OCI-LY3 (cell line): ENCODE results near the gene SETBP1.

Experiments
- H2AFZ ChIP-seq: fragments of 200-600, 300-600 bp; shearing (Covaris generic); 2 replicates; pipeline ENCODE4 v1.6.0; 2014; ENCODE audit warnings: antibody characterized with exemption, low read depth, low read length
- H3K27ac ChIP-seq: fragments of 200-600, 300-600 bp; sonication (generic); 2 replicates; pipeline ENCODE4 v1.5.1; 2014; ENCODE audit warnings: mild to moderate bottlenecking, low read length, moderate library complexity, mixed read lengths
- H3K27me3 ChIP-seq: fragments of 200-600, 300-600 bp; sonication (generic); 2 replicates; pipeline ENCODE4 v1.6.1; 2014; ENCODE audit warnings: low read depth, low read length, mixed read lengths
- H3K36me3 ChIP-seq: fragments of 200-600, 300-600 bp; sonication (generic); replicated peaks from 2 replicates; pipeline ENCODE3; 2014; ENCODE audit warnings: low read depth, low read length, mixed read lengths
- H3K4me1 ChIP-seq: fragments of 300-600, 200-600 bp; sonication (generic); 2 replicates; pipeline ENCODE4 v1.6.1; 2014; ENCODE audit warnings: low read length, mixed read lengths
- H3K4me2 ChIP-seq: fragments of 200-600, 300-600 bp; sonication (generic); 2 replicates; pipeline ENCODE4 v1.6.1; 2014; ENCODE audit warnings: low read length, mixed read lengths
- H3K4me3 ChIP-seq: fragments of 300-600, 200-600 bp; sonication (generic); 2 replicates; pipeline ENCODE4 v1.5.1; 2014; ENCODE audit warnings: antibody characterized with exemption, mild to moderate bottlenecking, low read length, moderate library complexity
- H3K79me2 ChIP-seq: fragments of 300-600, 200-600 bp; shearing (Covaris generic); 2 replicates; pipeline ENCODE4 v1.6.1; 2014; ENCODE audit warnings: mild to moderate bottlenecking, low read length, mixed read lengths
- H3K9ac ChIP-seq: fragments of 300-600, 200-600 bp; shearing (Covaris generic); 2 replicates; pipeline ENCODE4 v1.6.0; 2014; ENCODE audit warnings: mild to moderate bottlenecking, low read length, moderate library complexity
- H3K9me3 ChIP-seq: fragments of 200-600, 300-600 bp; shearing (Covaris generic); 2 replicates; pipeline ENCODE4 v1.6.1; 2014; ENCODE audit warnings: low read length, mixed read lengths; ENCODE audit not compliant: insufficient read depth
- H4K20me1 ChIP-seq: fragments of 200-600, 300-600 bp; sonication (generic); 2 replicates; pipeline ENCODE4 v1.6.1; 2016; ENCODE audit warnings: low read length, mixed read lengths; ENCODE audit not compliant: insufficient read depth
- EZH2phosphoT487 ChIP-seq: fragments of 200-600 bp; shearing (Covaris generic); IDR thresholded peaks from 2 replicates; pipeline ENCODE4 v1.6.1; 2018; ENCODE audit warnings: antibody characterized with exemption, mixed run types, low read depth
- TF ChIP-seq, protein P1 (sequence below): fragments of 200-600, 300-600 bp; sonication (generic); IDR thresholded peaks from 2 replicates; pipeline ENCODE4 v1.5.1; 2014; ENCODE audit warnings: antibody characterized with exemption, low read length, low read depth

SETBP1 gene

GRCh38 chr18:44786257-44786656 is 105.6 kb downstream of the SETBP1 start:
- Histone ChIP-seq H3K36me3 (no peaks in the 10 kb centered on the region), H3K4me3 (peak overlapping the region; percentile 72), H3K79me2 (no peaks in the 10 kb centered on the region), H3K9me3 (no peaks in the 10 kb centered on the region), H2AFZ (peak overlapping the region; percentile 52), H3K27ac (peak overlapping the region; percentile 19), H3K27me3 (no peaks in the 10 kb centered on the region), H3K4me2 (peak overlapping the region; percentile 85), H3K9ac (peak overlapping the region; percentile 48), H4K20me1 (no peaks in the 10 kb centered on the region), H3K4me1 (peaks cover 45% of the 10 kb centered on the region)
- TF ChIP-seq, protein P1, sequence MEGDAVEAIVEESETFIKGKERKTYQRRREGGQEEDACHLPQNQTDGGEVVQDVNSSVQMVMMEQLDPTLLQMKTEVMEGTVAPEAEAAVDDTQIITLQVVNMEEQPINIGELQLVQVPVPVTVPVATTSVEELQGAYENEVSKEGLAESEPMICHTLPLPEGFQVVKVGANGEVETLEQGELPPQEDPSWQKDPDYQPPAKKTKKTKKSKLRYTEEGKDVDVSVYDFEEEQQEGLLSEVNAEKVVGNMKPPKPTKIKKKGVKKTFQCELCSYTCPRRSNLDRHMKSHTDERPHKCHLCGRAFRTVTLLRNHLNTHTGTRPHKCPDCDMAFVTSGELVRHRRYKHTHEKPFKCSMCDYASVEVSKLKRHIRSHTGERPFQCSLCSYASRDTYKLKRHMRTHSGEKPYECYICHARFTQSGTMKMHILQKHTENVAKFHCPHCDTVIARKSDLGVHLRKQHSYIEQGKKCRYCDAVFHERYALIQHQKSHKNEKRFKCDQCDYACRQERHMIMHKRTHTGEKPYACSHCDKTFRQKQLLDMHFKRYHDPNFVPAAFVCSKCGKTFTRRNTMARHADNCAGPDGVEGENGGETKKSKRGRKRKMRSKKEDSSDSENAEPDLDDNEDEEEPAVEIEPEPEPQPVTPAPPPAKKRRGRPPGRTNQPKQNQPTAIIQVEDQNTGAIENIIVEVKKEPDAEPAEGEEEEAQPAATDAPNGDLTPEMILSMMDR, result no peak
- TF ChIP-seq EZH2phosphoT487, result no peak

GRCh38 chr18:44786688-44787087 is 106.0 kb downstream of the SETBP1 start:
- Histone ChIP-seq H3K36me3 (no peaks in the 10 kb centered on the region), H3K4me3 (peak overlapping the region; percentile 72), H3K79me2 (no peaks in the 10 kb centered on the region), H4K20me1 (no peaks in the 10 kb centered on the region), H2AFZ (peak overlapping the region; percentile 52), H3K27ac (peak overlapping the region; percentile 19), H3K9ac (peak overlapping the region; percentile 48), H3K9me3 (no peaks in the 10 kb centered on the region), H3K4me2 (peak overlapping the region; percentile 85), H3K27me3 (no peaks in the 10 kb centered on the region), H3K4me1 (peaks cover 45% of the 10 kb centered on the region)
- TF ChIP-seq, protein P1, result no peak
- TF ChIP-seq EZH2phosphoT487, result no peak

GRCh38 chr18:44788334-44788733 is 107.6 kb downstream of the SETBP1 start:
- Histone ChIP-seq H3K4me2 (no peak overlapping the region), H4K20me1 (no peaks in the 10 kb centered on the region), H3K36me3 (no peaks in the 10 kb centered on the region), H3K27ac (no peak overlapping the region), H3K9me3 (no peaks in the 10 kb centered on the region), H3K79me2 (no peaks in the 10 kb centered on the region), H3K4me3 (no peak overlapping the region), H3K9ac (no peak overlapping the region), H3K4me1 (peaks cover 45% of the 10 kb centered on the region), H2AFZ (no peak overlapping the region), H3K27me3 (no peaks in the 10 kb centered on the region)
- TF ChIP-seq, protein P1, result no peak
- TF ChIP-seq EZH2phosphoT487, result no peak

GRCh38 chr18:44789710-44790109 is 109.0 kb downstream of the SETBP1 start:
- H2AFZ ChIP-seq, result no peak overlapping the region
- H3K4me3 ChIP-seq, result no peak overlapping the region
- no peak overlapping the region for H3K4me2 ChIP-seq
- H4K20me1 ChIP-seq, result no peaks in the 10 kb centered on the region
- no peaks in the 10 kb centered on the region for H3K27me3 ChIP-seq
- no peak overlapping the region for H3K27ac ChIP-seq
- peaks cover 35% of the 10 kb centered on the region for H3K4me1 ChIP-seq
- H3K9ac ChIP-seq, result no peak overlapping the region
- no peaks in the 10 kb centered on the region for H3K36me3 ChIP-seq
- no peaks in the 10 kb centered on the region for H3K79me2 ChIP-seq
- TF ChIP-seq EZH2phosphoT487, result no peak
- TF ChIP-seq, protein P1, result no peak
- no peaks in the 10 kb centered on the region for H3K9me3 ChIP-seq
